Suprapubic skin (tissue), 3 donors: ENCODE data around the gene COL7A1.

Source experiments
- CTCF ChIP-seq, 2 donors: fragments of 200-600 bp in 1 of 2; fragments of 450-650 bp in 1 of 2; sonication (generic) in 1 of 2; IDR thresholded peaks; one replicate each; pipeline ENCODE4 v1.5.1; 2016 to 2019; ENCODE audit warnings: antibody characterized with exemption in 2 of 2, mild to moderate bottlenecking in 1 of 2, moderate library complexity in 1 of 2
- EP300 ChIP-seq: sonication (generic); formaldehyde crosslinking; IDR thresholded peaks from one replicate; pipeline ENCODE4 v1.6.1; 2017; ENCODE audit warnings: antibody characterized with exemption

DNA sequence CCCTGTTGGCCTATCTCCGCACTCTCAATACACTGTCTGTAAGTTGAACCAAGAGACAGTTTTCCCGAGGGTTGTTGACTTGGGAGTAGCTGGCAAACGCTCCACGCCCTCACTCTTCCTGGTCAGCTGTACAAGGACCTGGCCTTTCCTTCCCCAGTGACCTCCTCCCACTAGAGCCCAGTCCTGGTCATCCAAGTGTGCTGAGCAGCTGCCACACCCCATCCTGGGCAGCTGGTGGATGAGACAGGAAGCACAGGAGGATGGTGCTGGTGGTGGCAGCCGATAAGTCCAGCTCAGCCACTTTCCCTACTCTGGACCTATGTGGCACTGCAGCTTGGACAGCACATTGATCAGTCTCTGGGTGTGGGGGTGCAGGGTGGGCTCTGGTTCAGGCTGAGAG is 58.3 kb downstream of the COL7A1 start:
- TF ChIP-seq CTCF (IDR thresholded peaks at IDR 0.05) (no peak), EP300 (no peak)
